Neural crest cell (in vitro differentiated cells): Measurements from ENCODE around the gene TLCD4. TPM values are rescaled to one million over a fixed set of nuclear protein-coding genes. Genes with fewer than 3 reads are reported as not detected.

Experiments
- DNase-seq: peaks from one replicate; pipeline ENCODE4 v3.0.0; 2021; ENCODE audit warnings: low read depth, mixed read lengths, low spot score
- H3K27ac Mint-ChIP-seq: one replicate; pipeline ENCODE4 v1.8.0; 2021; ENCODE audit warnings: mild to moderate bottlenecking, mixed read lengths; ENCODE audit not compliant: unreplicated experiment
- H3K27me3 Mint-ChIP-seq: 2 replicates; pipeline ENCODE4 v1.8.0; 2021; ENCODE audit warnings: low read depth, mild to moderate bottlenecking, mixed read lengths
- H3K36me3 Mint-ChIP-seq: 2 replicates; pipeline ENCODE4 v1.8.0; 2021; ENCODE audit warnings: low read depth, mild to moderate bottlenecking, mixed read lengths
- H3K4me1 Mint-ChIP-seq: 2 replicates; pipeline ENCODE4 v1.8.0; 2021; ENCODE audit warnings: mixed read lengths
- H3K4me3 Mint-ChIP-seq: one replicate; pipeline ENCODE4 v1.8.0; 2021; ENCODE audit warnings: mild to moderate bottlenecking, mixed read lengths
- H3K9me3 Mint-ChIP-seq: 2 replicates; pipeline ENCODE4 v1.8.0; 2021; ENCODE audit warnings: mixed read lengths
- total RNA-seq: library from RNA; stranded (reverse); gene quantifications from 2 replicates; pipeline ENCODE4 v1.2.1, GENCODE V29; 2021
- TF ChIP-seq, protein P1 (sequence below): fragments of 200-600 bp; sonication (generic); conservative IDR thresholded peaks from 2 replicates; pipeline ENCODE4 v1.5.0; 2021; ENCODE audit warnings: antibody characterized with exemption, mild to moderate bottlenecking

TLCD4 gene
- total RNA-seq, 1 donor from 2014 or later = 1.2 TPM

DNA sequence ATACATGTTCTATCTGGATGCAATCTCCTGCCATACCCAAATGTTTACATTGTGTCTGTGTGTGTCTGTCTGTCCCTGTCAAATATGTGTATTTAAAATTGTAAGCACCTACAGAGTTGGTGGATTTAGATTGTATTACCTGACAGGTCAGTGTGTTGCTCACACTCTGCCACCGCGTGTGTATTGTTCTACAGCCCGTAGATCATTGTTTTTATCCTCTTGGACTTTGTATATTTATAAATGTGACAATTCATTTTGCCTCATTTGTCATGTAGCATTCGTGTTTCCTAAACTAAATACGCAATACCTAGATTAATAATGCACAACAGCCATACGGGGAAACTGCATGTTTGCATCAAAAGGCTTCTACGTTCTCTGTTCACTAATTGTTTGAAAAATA lies 45.0 kb upstream of the TLCD4 start:
- peaks cover 16% of the 10 kb centered on the region for H3K4me1 Mint-ChIP-seq
- no peak for DNase-seq
- H3K27me3 Mint-ChIP-seq = no peaks in the 10 kb centered on the region
- no peaks in the 10 kb centered on the region for H3K36me3 Mint-ChIP-seq
- peak overlapping the region; percentile 89 for H3K27ac Mint-ChIP-seq
- H3K4me3 Mint-ChIP-seq = peak overlapping the region; percentile 96
- TF ChIP-seq, protein P1, sequence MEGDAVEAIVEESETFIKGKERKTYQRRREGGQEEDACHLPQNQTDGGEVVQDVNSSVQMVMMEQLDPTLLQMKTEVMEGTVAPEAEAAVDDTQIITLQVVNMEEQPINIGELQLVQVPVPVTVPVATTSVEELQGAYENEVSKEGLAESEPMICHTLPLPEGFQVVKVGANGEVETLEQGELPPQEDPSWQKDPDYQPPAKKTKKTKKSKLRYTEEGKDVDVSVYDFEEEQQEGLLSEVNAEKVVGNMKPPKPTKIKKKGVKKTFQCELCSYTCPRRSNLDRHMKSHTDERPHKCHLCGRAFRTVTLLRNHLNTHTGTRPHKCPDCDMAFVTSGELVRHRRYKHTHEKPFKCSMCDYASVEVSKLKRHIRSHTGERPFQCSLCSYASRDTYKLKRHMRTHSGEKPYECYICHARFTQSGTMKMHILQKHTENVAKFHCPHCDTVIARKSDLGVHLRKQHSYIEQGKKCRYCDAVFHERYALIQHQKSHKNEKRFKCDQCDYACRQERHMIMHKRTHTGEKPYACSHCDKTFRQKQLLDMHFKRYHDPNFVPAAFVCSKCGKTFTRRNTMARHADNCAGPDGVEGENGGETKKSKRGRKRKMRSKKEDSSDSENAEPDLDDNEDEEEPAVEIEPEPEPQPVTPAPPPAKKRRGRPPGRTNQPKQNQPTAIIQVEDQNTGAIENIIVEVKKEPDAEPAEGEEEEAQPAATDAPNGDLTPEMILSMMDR = no peak
- H3K9me3 Mint-ChIP-seq = no peaks in the 10 kb centered on the region

- no peaks in the 10 kb centered on the region for H3K36me3 Mint-ChIP-seq
- H3K4me1 Mint-ChIP-seq = peaks cover 16% of the 10 kb centered on the region
- peak within 1 kb of the TSS; percentile 96 for H3K4me3 Mint-ChIP-seq
- no peaks in the 10 kb centered on the region for H3K9me3 Mint-ChIP-seq
- H3K27ac Mint-ChIP-seq = peak within 1 kb of the TSS; percentile 89
- H3K27me3 Mint-ChIP-seq = no peaks in the 10 kb centered on the region
- TF ChIP-seq, protein P1 = no peak
- DNase-seq = peak; percentile 89
Observed at GRCh38 chr1:95072532-95073419, 44.4 kb upstream of the TLCD4 start, which contains the start of gene ALG14. Gene ALG14, minus strand, starts transcription at chr1:95072951. Its CDS starts 53 bp downstream, at chr1:95072898.

DNA sequence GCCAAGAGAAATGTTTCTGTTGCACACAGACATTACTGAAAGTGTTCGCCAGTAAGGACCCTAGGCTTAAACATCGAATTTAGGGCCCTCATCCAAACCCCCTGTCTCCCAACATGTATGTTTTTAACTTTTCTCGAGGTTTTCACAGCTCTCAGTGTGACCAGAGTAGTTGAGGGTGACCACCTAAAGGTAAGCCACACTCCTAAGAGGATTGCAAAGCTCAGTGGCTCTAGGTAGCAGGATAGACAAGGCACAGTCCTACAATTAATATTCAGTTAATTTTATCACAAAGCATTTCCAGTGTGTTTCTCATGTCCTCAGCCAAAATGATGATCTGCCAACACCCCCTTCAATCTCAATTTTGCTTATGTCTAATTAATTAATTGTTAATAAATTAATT lies 43.7 kb upstream of the TLCD4 start:
- no peaks in the 10 kb centered on the region for H3K27me3 Mint-ChIP-seq
- H3K4me3 Mint-ChIP-seq = peak overlapping the region; percentile 96
- H3K4me1 Mint-ChIP-seq = peaks cover 16% of the 10 kb centered on the region
- H3K27ac Mint-ChIP-seq = peak overlapping the region; percentile 89
- TF ChIP-seq, protein P1 = no peak
- H3K9me3 Mint-ChIP-seq = no peaks in the 10 kb centered on the region
- no peaks in the 10 kb centered on the region for H3K36me3 Mint-ChIP-seq
- DNase-seq = no peak

DNA sequence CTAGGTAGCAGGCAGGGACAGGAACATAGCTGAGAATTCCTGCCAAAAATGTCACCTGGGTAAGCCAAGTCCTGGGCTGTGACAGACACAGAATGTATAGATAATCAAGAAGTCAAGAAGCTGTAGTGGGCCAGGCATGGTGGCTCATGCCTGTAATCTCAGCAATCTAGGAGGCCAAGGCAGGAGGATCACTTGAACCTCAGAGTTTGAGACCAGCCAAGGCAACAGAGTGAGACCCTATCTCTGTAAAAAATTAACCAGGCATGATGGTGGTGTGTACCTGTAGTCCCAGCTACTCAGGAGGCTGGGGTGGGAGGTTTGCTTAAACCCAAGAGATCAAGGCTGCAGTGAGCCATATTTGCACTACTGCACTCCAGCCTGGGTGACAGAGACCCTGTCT lies 41.1 kb upstream of the TLCD4 start:
- Mint-ChIP-seq H3K27me3 (no peaks in the 10 kb centered on the region), H3K4me3 (no peak overlapping the region), H3K4me1 (peaks cover 16% of the 10 kb centered on the region), H3K36me3 (no peaks in the 10 kb centered on the region), H3K9me3 (no peaks in the 10 kb centered on the region), H3K27ac (no peak overlapping the region)
- DNase-seq = no peak
- TF ChIP-seq, protein P1 = no peak

- TF ChIP-seq, protein P1 = no peak
- Mint-ChIP-seq H3K4me1 (no peaks in the 10 kb centered on the region), H3K27ac (no peak overlapping the region), H3K4me3 (no peak overlapping the region), H3K9me3 (no peaks in the 10 kb centered on the region), H3K27me3 (no peaks in the 10 kb centered on the region), H3K36me3 (no peaks in the 10 kb centered on the region)
- no peak for DNase-seq
Observed at GRCh38 chr1:95080446-95080845, 36.7 kb upstream of the TLCD4 start.
